ENCODE measurements around the gene ARID1B.

DNA sequence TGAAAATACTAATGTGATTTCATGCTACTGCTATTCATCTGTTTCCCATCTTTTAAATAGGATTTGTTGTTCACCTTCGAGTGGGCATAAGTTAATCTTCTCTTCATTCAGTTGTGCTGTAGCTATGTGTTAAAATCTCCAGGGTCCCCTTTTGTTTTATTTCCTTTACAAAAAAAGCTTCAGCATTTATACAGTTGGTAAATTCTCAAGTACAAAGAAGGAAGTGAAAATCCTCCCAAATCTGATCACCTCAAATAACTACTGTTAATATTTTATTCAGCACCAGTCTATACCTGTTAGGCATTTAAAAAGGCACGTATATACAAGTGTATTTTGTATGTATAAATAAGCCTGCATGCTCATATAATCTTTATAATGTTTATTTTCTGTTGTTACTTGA is 294.9 kb downstream of the ARID1B start:
- TF ChIP-seq CTCF (IDR thresholded peaks at IDR 0.05), result no peak
- no peak for TF ChIP-seq EZH2phosphoT487 (IDR thresholded peaks at IDR 0.05)

All from neural progenitor cell (in vitro differentiated cells).